ENCODE data around the gene WDFY2.

DNA sequence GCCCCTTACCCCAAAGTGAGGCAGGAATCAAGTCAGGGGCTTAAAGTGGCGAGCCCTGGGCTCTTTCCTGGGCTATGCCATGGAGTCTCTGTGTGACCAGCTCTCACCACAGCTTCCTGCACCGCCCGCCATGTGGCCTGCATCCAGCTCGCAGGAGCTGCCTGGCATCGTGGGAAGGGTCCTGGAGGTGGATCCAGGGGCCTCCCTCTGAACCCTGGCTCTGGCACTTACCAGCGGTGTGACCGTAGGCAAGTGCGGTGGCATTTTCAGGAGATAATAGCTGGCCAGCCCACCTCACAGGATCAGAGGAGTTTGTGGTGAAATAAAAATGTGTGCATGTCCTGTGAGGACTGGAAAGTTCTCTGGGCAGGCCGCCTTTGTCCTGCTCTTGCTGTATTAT is 193.7 kb downstream of the WDFY2 start:
- TF ChIP-seq GATA3 (IDR thresholded peaks at IDR 0.05; ENCODE audit: low read depth, low read length) = no peak
- no peak for TF ChIP-seq GATA2 (IDR thresholded peaks at IDR 0.05; ENCODE audit: low read depth, low read length)

Data from SH-SY5Y (cell line).